Measurements from ENCODE around the gene CALML3. TPM values are rescaled to one million over a fixed set of nuclear protein-coding genes. Genes with fewer than 3 reads are reported as not detected.

The CALML3 gene
- total RNA-seq, 1 experiment from 2014 or later, result not detected

- in situ Hi-C loops (cut with HindIII; ENCODE audit: low pct_unique_long_range_greater_than_20kb, low sequenced_read_pairs) (no loop called here), intact Hi-C loops (cut with micrococcal nuclease; ENCODE audit: unreplicated experiment) (no loop called here)
- no peaks in the 10 kb centered on the region for H3K36me3 ChIP-seq (ENCODE audit: control insufficient read depth, insufficient read depth, low read length)
- TF ChIP-seq, protein P1, sequence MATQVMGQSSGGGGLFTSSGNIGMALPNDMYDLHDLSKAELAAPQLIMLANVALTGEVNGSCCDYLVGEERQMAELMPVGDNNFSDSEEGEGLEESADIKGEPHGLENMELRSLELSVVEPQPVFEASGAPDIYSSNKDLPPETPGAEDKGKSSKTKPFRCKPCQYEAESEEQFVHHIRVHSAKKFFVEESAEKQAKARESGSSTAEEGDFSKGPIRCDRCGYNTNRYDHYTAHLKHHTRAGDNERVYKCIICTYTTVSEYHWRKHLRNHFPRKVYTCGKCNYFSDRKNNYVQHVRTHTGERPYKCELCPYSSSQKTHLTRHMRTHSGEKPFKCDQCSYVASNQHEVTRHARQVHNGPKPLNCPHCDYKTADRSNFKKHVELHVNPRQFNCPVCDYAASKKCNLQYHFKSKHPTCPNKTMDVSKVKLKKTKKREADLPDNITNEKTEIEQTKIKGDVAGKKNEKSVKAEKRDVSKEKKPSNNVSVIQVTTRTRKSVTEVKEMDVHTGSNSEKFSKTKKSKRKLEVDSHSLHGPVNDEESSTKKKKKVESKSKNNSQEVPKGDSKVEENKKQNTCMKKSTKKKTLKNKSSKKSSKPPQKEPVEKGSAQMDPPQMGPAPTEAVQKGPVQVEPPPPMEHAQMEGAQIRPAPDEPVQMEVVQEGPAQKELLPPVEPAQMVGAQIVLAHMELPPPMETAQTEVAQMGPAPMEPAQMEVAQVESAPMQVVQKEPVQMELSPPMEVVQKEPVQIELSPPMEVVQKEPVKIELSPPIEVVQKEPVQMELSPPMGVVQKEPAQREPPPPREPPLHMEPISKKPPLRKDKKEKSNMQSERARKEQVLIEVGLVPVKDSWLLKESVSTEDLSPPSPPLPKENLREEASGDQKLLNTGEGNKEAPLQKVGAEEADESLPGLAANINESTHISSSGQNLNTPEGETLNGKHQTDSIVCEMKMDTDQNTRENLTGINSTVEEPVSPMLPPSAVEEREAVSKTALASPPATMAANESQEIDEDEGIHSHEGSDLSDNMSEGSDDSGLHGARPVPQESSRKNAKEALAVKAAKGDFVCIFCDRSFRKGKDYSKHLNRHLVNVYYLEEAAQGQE (IDR thresholded peaks at IDR 0.05; ENCODE audit: insufficient read depth in 1 of 2, low read depth in 2 of 2, low read length in 1 of 2), result no peak
- TF ChIP-seq, protein P2, sequence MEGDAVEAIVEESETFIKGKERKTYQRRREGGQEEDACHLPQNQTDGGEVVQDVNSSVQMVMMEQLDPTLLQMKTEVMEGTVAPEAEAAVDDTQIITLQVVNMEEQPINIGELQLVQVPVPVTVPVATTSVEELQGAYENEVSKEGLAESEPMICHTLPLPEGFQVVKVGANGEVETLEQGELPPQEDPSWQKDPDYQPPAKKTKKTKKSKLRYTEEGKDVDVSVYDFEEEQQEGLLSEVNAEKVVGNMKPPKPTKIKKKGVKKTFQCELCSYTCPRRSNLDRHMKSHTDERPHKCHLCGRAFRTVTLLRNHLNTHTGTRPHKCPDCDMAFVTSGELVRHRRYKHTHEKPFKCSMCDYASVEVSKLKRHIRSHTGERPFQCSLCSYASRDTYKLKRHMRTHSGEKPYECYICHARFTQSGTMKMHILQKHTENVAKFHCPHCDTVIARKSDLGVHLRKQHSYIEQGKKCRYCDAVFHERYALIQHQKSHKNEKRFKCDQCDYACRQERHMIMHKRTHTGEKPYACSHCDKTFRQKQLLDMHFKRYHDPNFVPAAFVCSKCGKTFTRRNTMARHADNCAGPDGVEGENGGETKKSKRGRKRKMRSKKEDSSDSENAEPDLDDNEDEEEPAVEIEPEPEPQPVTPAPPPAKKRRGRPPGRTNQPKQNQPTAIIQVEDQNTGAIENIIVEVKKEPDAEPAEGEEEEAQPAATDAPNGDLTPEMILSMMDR (IDR thresholded peaks at IDR 0.05), result no peak
- TF ChIP-seq TCF7L2 (IDR thresholded peaks at IDR 0.05; ENCODE audit: low read depth, low read length), result no peak
- no peak for TF ChIP-seq SIN3A (IDR thresholded peaks at IDR 0.05; ENCODE audit: borderline replicate concordance, insufficient read depth, low read depth, low read length)
- TF ChIP-seq POLR2AphosphoS5 (IDR thresholded peaks at IDR 0.05; ENCODE audit: low read depth, low read length), result no peak
- no peak for DNase-seq (ENCODE audit: low read depth, low spot score)
- no peak overlapping the region for H3K27ac ChIP-seq (ENCODE audit: low read length)
- no peak overlapping the region for H3K4me3 ChIP-seq (ENCODE audit: low read depth in 2 of 2, low read length in 2 of 2)
- ATAC-seq, result no peak
- H3K27me3 ChIP-seq (ENCODE audit: control insufficient read depth, insufficient read depth, low read length), result no peaks in the 10 kb centered on the region
- ChIA-PET POLR2A (no interaction called here), CTCF (no interaction called here)
- H3K4me1 ChIP-seq (ENCODE audit: control insufficient read depth, insufficient read depth, low read length), result peaks cover 29% of the 10 kb centered on the region
- BruUV-seq (replicated peaks), result no TSS peak
- H3K9me3 ChIP-seq (ENCODE audit: control insufficient read depth, insufficient read depth, low read depth, low read length), result peaks cover 6% of the 10 kb centered on the region; the same call in 1 of the 2 replicates
These were observed 19.6 kb downstream of the CALML3 start for GRCh38 chr10:5544216-5544805.

GRCh38 chr10:5545011-5545410 is 20.2 kb downstream of the CALML3 start:
- ATAC-seq (no peak), DNase-seq (ENCODE audit: low read depth, low spot score) (no peak)
- Histone ChIP-seq H3K4me1 (ENCODE audit: control insufficient read depth, insufficient read depth, low read length) (peaks cover 32% of the 10 kb centered on the region), H3K27ac (ENCODE audit: low read length) (peak overlapping the region; percentile 29; the same call in 1 of the 2 replicates), H3K27me3 (ENCODE audit: control insufficient read depth, insufficient read depth, low read length) (no peaks in the 10 kb centered on the region), H3K9me3 (ENCODE audit: control insufficient read depth, insufficient read depth, low read depth, low read length) (peaks cover 6% of the 10 kb centered on the region; the same call in 1 of the 2 replicates), H3K36me3 (ENCODE audit: control insufficient read depth, insufficient read depth, low read length) (no peaks in the 10 kb centered on the region), H3K4me3 (ENCODE audit: low read depth in 2 of 2, low read length in 2 of 2) (no peak overlapping the region)
- ChIA-PET CTCF (no interaction called here), POLR2A (no interaction called here)
- TF ChIP-seq SIN3A (IDR thresholded peaks at IDR 0.05; ENCODE audit: borderline replicate concordance, insufficient read depth, low read depth, low read length), result no peak
- TF ChIP-seq, protein P2 (IDR thresholded peaks at IDR 0.05), result no peak
- TF ChIP-seq, protein P1 (IDR thresholded peaks at IDR 0.05; ENCODE audit: insufficient read depth in 1 of 2, low read depth in 2 of 2, low read length in 1 of 2), result no peak
- no peak for TF ChIP-seq POLR2AphosphoS5 (IDR thresholded peaks at IDR 0.05; ENCODE audit: low read depth, low read length)
- no peak for TF ChIP-seq TCF7L2 (IDR thresholded peaks at IDR 0.05; ENCODE audit: low read depth, low read length)
- no TSS peak for BruUV-seq (replicated peaks)
- intact Hi-C loops (cut with micrococcal nuclease; ENCODE audit: unreplicated experiment) (no loop called here), in situ Hi-C loops (cut with HindIII; ENCODE audit: low pct_unique_long_range_greater_than_20kb, low sequenced_read_pairs) (no loop called here)
